OCI-LY3 (cell line): ENCODE results near the gene SASH1.

Source experiments
- CTCF ChIP-seq: fragments of 200-600, 300-600 bp; sonication (generic); IDR thresholded peaks from 2 replicates; pipeline ENCODE4 v1.5.1; 2014; ENCODE audit warnings: antibody characterized with exemption, low read length, low read depth
- EZH2phosphoT487 ChIP-seq: fragments of 200-600 bp; shearing (Covaris generic); IDR thresholded peaks from 2 replicates; pipeline ENCODE4 v1.6.1; 2018; ENCODE audit warnings: antibody characterized with exemption, mixed run types, low read depth

GRCh38 chr6:148392671-148393070 lies 50.0 kb downstream of the SASH1 start:
- TF ChIP-seq CTCF (no peak), EZH2phosphoT487 (no peak)
